Left renal cortex interstitium (tissue), 4 donors: ENCODE measurements around the gene CBX4. TPM values are rescaled to one million over a fixed set of nuclear protein-coding genes. Genes with fewer than 3 reads are reported as not detected.

Experiments used
- polyA plus RNA-seq, 4 donors: library from polyadenylated mRNA; unstranded; fragments of 120-200 nt; gene quantifications; one replicate each; pipeline ENCODE4 v1.2.1, GENCODE V29; 2013; ENCODE audit not compliant: insufficient read length in 4 of 4

The CBX4 gene
- polyA plus RNA-seq, 4 donors: 11.9 to 17.4 (median 14.6) TPM

Other genes with a start within 250 kb of the CBX4 start
- 1 to 10 TPM; 1.0 to 3.6 (median 1.6) TPM for gene RBFOX3, start 228.4 kb downstream of the CBX4 start, polyA plus RNA-seq
- 1 to 10 TPM; 2.6 to 6.5 (median 4.5) TPM for gene ENPP7, start 108.5 kb downstream of the CBX4 start, polyA plus RNA-seq
- gene CBX2, start 61.3 kb downstream of the CBX4 start, polyA plus RNA-seq: 10 to 100 TPM; 19.9 to 37.2 (median 29.4) TPM
- gene CBX8, start 42.4 kb downstream of the CBX4 start, polyA plus RNA-seq: 10 to 100 TPM; 11.5 to 17.5 (median 13.4) TPM
- gene TBC1D16, start 196.4 kb upstream of the CBX4 start, polyA plus RNA-seq: 10 to 100 TPM; 28.0 to 37.1 (median 33.9) TPM
- gene CCDC40, start 197.2 kb upstream of the CBX4 start, polyA plus RNA-seq: 10 to 100 TPM; 10.1 to 25.5 (median 16.5) TPM